K562 (cell line): ENCODE results near the gene ARHGAP26. TPM values are rescaled to one million over a fixed set of nuclear protein-coding genes. Genes with fewer than 3 reads are reported as not detected.

ENCODE experiments used
- CHD1 ChIP-seq: fragments of 200-600 bp; sonication (generic); IDR thresholded peaks from one replicate; pipeline ENCODE4 v1.6.1; 2012; ENCODE audit warnings: mild to moderate bottlenecking, moderate library complexity, low read length, inconsistent platforms
- DDX20 ChIP-seq: fragments of 450-650 bp; IDR thresholded peaks from 2 replicates; pipeline ENCODE4 v1.6.1; 2016; ENCODE audit warnings: missing genetic modification characterization, low read depth, mild to moderate bottlenecking, missing compliant biosample characterization, moderate library complexity
- E2F6 ChIP-seq, 2 experiments: IDR thresholded peaks; 2 replicates each; pipeline ENCODE4 v1.6.1; 2011; ENCODE audit warnings: borderline replicate concordance in 1 of 2, control low read depth in 1 of 2, low read depth in 1 of 2, low read length in 1 of 2, mild to moderate bottlenecking in 1 of 2, mixed read lengths in 1 of 2, moderate library complexity in 1 of 2; ENCODE audit not compliant: insufficient read depth in 1 of 2, insufficient read length in 1 of 2, poor library complexity in 1 of 2, severe bottlenecking in 1 of 2; ENCODE audit errors: extremely low read depth in 1 of 2
- FOXJ2 ChIP-seq: fragments of 200-800 bp; sonication (Bioruptor generic); IDR thresholded peaks from 2 replicates; pipeline ENCODE4 v1.6.1; 2016; ENCODE audit warnings: missing genetic modification characterization, missing compliant biosample characterization
- HLTF ChIP-seq: fragments of 450-650 bp; IDR thresholded peaks from 2 replicates; pipeline ENCODE4 v1.6.1; 2016
- MAFG ChIP-seq: fragments of 450-650 bp; conservative IDR thresholded peaks from 2 replicates; pipeline ENCODE4 v1.6.1; 2016; ENCODE audit warnings: missing genetic modification characterization, missing compliant biosample characterization
- PCBP1 ChIP-seq: fragments of 200-400 bp; formaldehyde crosslinking; IDR thresholded peaks from 2 replicates; pipeline ENCODE4 v1.6.1; 2018; ENCODE audit warnings: mild to moderate bottlenecking, low read depth, low read length; ENCODE audit not compliant: poor library complexity, severe bottlenecking
- POU5F1 ChIP-seq: fragments of 150-350 bp; IDR thresholded peaks from 2 replicates; pipeline ENCODE4 v1.6.1; 2014; ENCODE audit warnings: borderline replicate concordance, low read length, low read depth, mild to moderate bottlenecking; ENCODE audit not compliant: partially characterized antibody
- PRPF4 ChIP-seq: fragments of 200-400 bp; formaldehyde crosslinking; IDR thresholded peaks from one replicate; pipeline ENCODE4 v1.6.1; 2017; ENCODE audit warnings: low read length, low read depth, mild to moderate bottlenecking; ENCODE audit not compliant: insufficient read depth, poor library complexity, severe bottlenecking
- RBBP5 ChIP-seq: fragments of 200-600 bp; sonication (generic); IDR thresholded peaks from 2 replicates; pipeline ENCODE4 v1.6.1; 2012; ENCODE audit warnings: borderline replicate concordance, mild to moderate bottlenecking, low read length, control low read depth, inconsistent platforms; ENCODE audit not compliant: insufficient read depth, poor library complexity, severe bottlenecking
- RNF2 ChIP-seq: sonication (generic); IDR thresholded peaks from 2 replicates; pipeline ENCODE4 v1.6.1; 2016
- SREBF1 ChIP-seq: fragments of 150-350 bp; IDR thresholded peaks from 2 replicates; pipeline ENCODE4 v1.6.1; 2014; ENCODE audit warnings: antibody characterized with exemption, low read depth, low read length, borderline replicate concordance
- ZNF232 ChIP-seq: sonication (generic); formaldehyde crosslinking; IDR thresholded peaks from 2 replicates; pipeline ENCODE4 v1.8.0; 2022; ENCODE audit warnings: mild to moderate bottlenecking, missing genetic modification reagents
- ZNF253 ChIP-seq: fragments of 250-450 bp; sonication (Bioruptor Pico); conservative IDR thresholded peaks from 2 replicates; pipeline ENCODE4 v1.6.1; 2021; ENCODE audit warnings: mild to moderate bottlenecking
- ZNF717 ChIP-seq: fragments of 250-450 bp; sonication (Bioruptor Pico); IDR thresholded peaks from 2 replicates; pipeline ENCODE4 v1.5.0; 2021
- polyA plus RNA-seq, 8 experiments: library from polyadenylated mRNA; depleted of rRNA in 4 of 8; stranded (reverse) in 5 of 8; unstranded in 3 of 8; fragments of >200 nt; fragmentation: Nextera tagmentation in 2 of 8; fragmentation: Illumina TruSeq in 1 of 8; extraction: Ambion mirVana in 2 of 8; extraction: Trizol in 1 of 8; gene quantifications; 2 replicates each; pipeline versions ENCODE4 v1.2.1 to v1.2.3, GENCODE V29; 2011 to 2014; ENCODE audit warnings: inconsistent platforms in 1 of 8, missing spikeins in 1 of 8
- total RNA-seq, 7 experiments: library from RNA; depleted of rRNA in 6 of 7; stranded (reverse); fragments of >200 nt in 6 of 7; fragmentation: Illumina TruSeq in 2 of 7; extraction: Trizol in 2 of 7; gene quantifications; 2 replicates each; pipeline versions ENCODE4 v1.2.1 to v1.2.3, GENCODE V29; 2011 to 2021; ENCODE audit warnings: low replicate concordance in 1 of 7
- TF ChIP-seq, protein P1 (sequence below): fragments of 450-650 bp; IDR thresholded peaks from 2 replicates; pipeline ENCODE4 v1.6.1; 2016; ENCODE audit warnings: antibody characterized with exemption
- TF ChIP-seq, protein P2 (sequence below), 2 experiments: fragments of 450-650 bp; IDR thresholded peaks; 2 replicates each; pipeline ENCODE4 v1.6.1; 2016; ENCODE audit warnings: mild to moderate bottlenecking in 2 of 2, borderline replicate concordance in 1 of 2, low read depth in 1 of 2, moderate library complexity in 1 of 2

Gene ARHGAP26
- total and polyA plus RNA-seq, 9 of the 15 experiments (the other 6 are each of a cell fraction or from before 2014, with no cell fraction given) = 0.13 to 1.1 (median 0.55) TPM

DNA sequence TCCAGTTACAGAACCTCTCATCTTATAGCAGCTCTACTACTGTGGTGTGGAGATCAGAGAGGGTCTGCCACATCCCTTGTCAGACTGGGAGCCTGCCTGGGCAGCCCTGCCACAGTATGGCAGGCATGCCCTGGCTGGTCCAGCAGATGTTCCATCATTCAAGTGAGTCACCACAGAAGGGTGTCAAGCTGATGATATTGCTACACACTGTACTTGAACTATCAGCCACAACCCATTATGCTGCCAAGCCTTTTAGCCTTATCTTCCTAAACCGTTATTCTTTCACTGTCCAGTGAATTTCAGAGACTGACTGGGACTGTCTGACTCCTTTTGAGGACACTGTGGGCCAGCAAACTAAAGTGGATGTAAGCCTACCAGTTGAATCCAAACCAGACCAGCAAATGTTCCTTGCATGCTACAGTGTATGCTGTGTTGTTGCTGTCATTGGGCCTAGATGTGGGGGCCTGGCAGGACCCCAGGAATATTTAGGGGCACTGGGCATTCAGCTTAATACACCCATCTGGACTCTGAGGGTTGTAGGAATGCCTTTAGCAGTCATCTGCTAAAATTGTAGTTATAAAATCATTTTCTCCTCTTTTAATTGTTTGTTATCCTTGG lies 430.7 kb downstream of the ARHGAP26 start (continued):
- TF ChIP-seq, protein P1, sequence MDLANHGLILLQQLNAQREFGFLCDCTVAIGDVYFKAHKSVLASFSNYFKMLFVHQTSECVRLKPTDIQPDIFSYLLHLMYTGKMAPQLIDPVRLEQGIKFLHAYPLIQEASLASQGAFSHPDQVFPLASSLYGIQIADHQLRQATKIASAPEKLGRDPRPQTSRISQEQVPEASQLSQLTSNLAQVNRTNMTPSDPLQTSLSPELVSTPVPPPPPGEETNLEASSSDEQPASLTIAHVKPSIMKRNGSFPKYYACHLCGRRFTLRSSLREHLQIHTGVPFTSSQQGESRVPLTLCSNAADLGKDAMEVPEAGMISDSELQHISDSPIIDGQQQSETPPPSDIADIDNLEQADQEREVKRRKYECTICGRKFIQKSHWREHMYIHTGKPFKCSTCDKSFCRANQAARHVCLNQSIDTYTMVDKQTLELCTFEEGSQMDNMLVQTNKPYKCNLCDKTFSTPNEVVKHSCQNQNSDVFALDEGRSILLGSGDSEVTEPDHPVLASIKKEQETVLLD = 0 out of 2 replicates have a peak, but pooled peaks have one; percentile 50
- TF ChIP-seq HLTF (no peak), FOXJ2 (tag) (no peak), RNF2 (peak; percentile 30; the same call in 1 of the 2 replicates), ZNF232 (CRISPR knock-in tag) (no peak), MAFG (no peak), CHD1 (no peak), RBBP5 (no peak), PCBP1 (no peak), SREBF1 (no peak), ZNF717 (no peak), ZNF253 (CRISPR knock-in tag) (no peak), E2F6 (IDR thresholded peaks at IDR 0.05; ENCODE audit: borderline replicate concordance in 1 of 2, extremely low read depth in 1 of 2, insufficient read depth in 1 of 2, insufficient read length in 1 of 2, low read depth in 1 of 2, low read length in 1 of 2, poor library complexity in 1 of 2, severe bottlenecking in 1 of 2) (no peak), PRPF4 (no peak), POU5F1 (no peak), DDX20 (tag) (no peak)
- TF ChIP-seq, protein P2, sequence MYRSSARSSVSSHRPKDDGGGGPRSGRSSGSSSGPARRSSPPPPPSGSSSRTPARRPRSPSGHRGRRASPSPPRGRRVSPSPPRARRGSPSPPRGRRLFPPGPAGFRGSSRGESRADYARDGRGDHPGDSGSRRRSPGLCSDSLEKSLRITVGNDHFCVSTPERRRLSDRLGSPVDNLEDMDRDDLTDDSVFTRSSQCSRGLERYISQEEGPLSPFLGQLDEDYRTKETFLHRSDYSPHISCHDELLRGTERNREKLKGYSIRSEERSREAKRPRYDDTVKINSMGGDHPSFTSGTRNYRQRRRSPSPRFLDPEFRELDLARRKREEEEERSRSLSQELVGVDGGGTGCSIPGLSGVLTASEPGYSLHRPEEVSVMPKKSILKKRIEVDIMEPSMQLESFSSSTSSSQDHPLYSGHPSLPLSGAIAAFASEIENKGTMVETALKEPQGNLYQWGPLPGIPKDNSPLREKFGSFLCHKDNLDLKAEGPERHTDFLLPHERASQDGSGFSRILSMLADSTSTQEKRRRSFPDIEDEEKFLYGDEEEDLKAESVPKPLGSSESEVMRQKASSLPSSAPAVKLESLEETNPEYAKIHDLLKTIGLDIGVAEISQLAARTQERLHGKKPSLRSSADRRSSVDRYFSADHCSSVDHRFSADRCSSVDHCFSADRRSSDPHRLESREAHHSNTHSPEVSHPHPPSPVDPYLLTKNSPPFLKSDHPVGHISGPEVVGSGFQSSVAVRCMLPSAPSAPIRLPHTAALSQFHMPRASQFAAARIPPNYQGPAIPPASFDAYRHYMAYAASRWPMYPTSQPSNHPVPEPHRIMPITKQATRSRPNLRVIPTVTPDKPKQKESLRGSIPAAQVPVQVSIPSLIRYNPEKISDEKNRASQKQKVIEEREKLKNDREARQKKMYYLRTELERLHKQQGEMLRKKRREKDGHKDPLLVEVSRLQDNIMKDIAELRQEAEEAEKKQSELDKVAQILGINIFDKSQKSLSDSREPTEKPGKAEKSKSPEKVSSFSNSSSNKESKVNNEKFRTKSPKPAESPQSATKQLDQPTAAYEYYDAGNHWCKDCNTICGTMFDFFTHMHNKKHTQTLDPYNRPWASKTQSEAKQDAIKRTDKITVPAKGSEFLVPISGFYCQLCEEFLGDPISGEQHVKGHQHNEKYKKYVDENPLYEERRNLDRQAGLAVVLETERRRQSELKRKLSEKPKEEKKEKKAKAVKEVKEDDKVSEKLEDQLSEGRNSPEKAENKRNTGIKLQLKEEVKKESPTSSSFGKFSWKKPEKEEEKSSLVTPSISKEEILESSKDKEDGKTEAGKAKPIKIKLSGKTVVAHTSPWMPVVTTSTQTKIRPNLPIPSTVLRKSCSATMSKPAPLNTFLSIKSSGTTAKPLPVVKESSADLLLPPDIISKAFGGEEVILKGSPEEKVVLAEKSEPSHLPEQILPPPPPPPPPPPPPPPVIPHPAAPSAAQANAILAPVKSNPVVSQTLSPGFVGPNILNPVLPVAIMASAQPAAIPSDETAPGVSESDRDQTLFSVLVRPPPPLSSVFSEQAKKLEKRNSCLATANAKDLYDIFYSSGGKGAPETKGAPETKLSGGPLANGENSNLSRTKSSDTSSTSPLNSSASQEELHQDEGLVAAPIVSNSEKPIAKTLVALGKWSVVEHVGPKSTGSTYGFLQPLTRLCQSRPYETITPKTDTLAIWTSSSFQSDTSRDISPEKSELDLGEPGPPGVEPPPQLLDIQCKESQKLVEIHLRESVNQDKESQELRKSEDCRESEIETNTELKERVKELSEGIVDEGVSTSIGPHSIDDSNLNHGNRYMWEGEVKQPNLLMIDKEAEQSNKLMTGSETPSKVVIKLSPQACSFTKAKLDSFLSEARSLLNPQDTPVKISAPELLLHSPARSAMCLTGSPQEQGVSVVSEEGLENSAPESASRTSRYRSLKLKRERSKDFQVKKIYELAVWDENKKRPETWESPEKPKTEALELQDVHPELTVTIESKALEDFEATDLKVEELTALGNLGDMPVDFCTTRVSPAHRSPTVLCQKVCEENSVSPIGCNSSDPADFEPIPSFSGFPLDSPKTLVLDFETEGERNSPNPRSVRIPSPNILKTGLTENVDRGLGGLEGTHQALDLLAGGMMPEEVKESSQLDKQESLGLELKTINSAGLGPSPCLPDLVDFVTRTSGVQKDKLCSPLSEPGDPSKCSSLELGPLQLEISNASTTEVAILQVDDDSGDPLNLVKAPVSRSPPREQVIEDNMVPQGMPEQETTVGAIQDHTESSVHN (IDR thresholded peaks at IDR 0.05; ENCODE audit: borderline replicate concordance in 1 of 2, low read depth in 1 of 2) = no peak
